ENCODE measurements around the gene USP2.

USP2 gene

DNA sequence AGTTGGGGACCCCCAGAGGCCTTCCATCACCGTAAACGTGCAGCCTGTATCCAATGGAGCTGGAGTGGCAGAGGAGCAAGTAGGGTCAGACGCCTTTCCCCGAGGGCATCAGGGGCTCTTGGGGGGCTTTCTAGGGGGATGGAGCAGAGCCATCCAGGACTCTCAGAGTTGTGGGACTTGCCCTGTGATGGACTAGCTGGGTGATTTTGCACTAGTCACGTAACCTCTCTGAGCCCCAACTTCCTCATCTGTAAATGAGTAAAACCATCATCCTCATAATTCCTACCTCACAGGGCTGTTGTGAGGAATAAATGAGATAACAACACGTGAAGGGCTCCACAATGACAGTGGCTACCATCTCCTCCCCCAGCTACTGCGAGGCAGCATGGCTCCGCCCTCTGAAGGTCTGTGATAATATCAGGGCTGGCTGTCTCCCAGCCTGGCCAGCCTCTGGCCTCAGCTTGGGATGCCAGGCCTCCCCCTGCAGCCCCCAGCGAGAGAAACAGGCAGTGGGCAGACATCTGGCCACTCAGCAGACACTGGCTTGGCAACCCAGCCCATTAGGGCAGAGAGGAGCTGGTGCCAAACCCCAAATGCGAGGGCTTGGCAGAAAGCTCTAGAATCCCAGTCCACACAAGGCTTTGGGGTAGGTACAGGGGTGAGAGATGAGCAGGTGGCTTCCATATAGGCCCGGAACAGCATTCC lies 6.7 kb downstream of the USP2 start:
- Histone ChIP-seq H3K9me3 (ENCODE audit: control insufficient read depth, low read depth, low read length) (no peaks in the 10 kb centered on the region), H3K36me3 (ENCODE audit: control insufficient read depth, low read depth, low read length) (no peaks in the 10 kb centered on the region), H3K4me3 (ENCODE audit: low read length) (no peak overlapping the region), H3K27ac (ENCODE audit: low read length) (no peak overlapping the region), H3K4me1 (ENCODE audit: control insufficient read depth, low read depth, low read length) (peaks cover 44% of the 10 kb centered on the region), H3K27me3 (ENCODE audit: control insufficient read depth, insufficient read depth, low read length) (no peaks in the 10 kb centered on the region), H3K9ac (ENCODE audit: low read length) (no peak overlapping the region)

DNA sequence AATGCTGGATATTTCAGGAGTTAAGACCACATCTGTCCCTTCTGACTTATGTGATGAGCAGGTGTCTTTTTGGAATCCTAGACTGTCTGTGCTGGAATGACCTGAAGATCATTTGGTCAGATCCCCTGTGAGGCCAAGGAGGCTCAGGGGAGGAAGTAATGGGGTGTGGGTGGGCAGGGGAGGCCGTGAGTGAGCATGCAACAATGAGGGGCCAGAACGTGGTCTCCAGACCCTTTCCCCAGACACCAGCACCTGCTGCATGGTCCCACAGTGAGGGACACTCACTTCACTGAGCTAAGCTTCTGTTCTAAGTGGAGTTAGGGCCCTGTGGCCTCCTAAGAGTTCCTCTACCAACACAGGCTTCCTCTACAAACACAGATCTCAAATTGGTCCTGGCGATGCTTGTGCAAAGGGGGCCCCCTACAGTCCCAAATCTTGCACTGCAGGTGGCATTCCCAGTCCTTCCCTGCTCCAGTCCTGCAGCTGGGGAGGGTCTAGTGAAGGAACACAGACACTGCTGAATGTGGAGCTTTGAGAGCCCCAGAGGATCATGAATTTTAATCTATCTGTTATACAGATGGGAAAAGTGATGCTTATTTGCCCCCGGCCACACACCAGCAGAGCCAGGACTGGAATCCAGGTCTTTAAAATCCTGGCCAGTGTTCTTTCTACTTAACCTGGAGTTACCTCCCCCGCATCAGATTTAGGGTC lies 7.4 kb downstream of the USP2 start:
- Histone ChIP-seq H3K4me3 (ENCODE audit: low read length) (no peak overlapping the region), H3K36me3 (ENCODE audit: control insufficient read depth, low read depth, low read length) (no peaks in the 10 kb centered on the region), H3K9ac (ENCODE audit: low read length) (no peak overlapping the region), H3K9me3 (ENCODE audit: control insufficient read depth, low read depth, low read length) (no peaks in the 10 kb centered on the region), H3K27me3 (ENCODE audit: control insufficient read depth, insufficient read depth, low read length) (no peaks in the 10 kb centered on the region), H3K27ac (ENCODE audit: low read length) (no peak overlapping the region), H3K4me1 (ENCODE audit: control insufficient read depth, low read depth, low read length) (peaks cover 40% of the 10 kb centered on the region)

DNA sequence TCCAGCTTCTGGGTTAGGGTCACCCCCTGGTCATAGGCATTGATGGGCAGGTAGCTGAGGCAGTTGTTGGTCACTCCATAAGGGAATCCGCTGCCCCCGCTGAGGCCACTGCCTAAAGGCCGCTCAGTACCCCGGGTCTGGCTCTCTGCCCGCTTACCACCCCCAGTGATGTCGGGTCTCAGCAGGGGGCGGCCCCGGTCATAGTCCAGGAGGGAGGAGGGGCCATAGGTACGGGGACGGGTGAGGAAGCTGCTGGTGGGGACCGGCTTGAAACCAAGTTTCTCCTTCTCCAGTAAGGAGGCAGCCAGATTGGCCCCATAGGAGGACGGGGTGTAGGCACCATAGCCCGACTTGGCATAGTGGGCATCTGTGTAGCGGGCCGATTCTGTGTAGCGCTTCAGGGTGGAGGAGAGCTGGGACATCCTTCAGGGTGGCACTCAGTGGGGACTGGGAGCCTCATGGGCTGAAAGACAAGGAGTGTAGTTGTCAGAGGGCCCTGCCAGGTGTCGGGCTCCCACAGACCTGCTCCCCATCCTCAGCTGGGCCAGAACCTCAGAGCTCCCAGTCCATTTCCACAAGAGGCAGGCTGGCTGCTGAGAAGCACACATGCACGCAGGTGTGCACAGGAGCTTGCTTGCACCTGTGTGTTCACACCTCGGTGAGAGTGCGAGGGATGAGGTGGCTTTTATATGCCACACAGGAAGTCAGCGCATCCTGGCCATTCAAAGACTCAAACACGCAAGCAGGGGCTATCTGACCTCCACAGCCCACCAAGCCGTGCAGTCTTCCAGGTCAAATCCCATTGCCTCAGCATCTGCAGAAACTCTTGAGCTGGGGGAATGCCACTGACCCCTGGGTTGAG lies 8.2 kb downstream of the USP2 start:
- Histone ChIP-seq H3K27me3 (ENCODE audit: control insufficient read depth, insufficient read depth, low read length) (no peaks in the 10 kb centered on the region), H3K4me3 (ENCODE audit: low read length) (no peak overlapping the region), H3K4me1 (ENCODE audit: control insufficient read depth, low read depth, low read length) (peaks cover 35% of the 10 kb centered on the region), H3K9me3 (ENCODE audit: control insufficient read depth, low read depth, low read length) (no peaks in the 10 kb centered on the region), H3K36me3 (ENCODE audit: control insufficient read depth, low read depth, low read length) (no peaks in the 10 kb centered on the region), H3K27ac (ENCODE audit: low read length) (no peak overlapping the region), H3K9ac (ENCODE audit: low read length) (no peak overlapping the region)

DNA sequence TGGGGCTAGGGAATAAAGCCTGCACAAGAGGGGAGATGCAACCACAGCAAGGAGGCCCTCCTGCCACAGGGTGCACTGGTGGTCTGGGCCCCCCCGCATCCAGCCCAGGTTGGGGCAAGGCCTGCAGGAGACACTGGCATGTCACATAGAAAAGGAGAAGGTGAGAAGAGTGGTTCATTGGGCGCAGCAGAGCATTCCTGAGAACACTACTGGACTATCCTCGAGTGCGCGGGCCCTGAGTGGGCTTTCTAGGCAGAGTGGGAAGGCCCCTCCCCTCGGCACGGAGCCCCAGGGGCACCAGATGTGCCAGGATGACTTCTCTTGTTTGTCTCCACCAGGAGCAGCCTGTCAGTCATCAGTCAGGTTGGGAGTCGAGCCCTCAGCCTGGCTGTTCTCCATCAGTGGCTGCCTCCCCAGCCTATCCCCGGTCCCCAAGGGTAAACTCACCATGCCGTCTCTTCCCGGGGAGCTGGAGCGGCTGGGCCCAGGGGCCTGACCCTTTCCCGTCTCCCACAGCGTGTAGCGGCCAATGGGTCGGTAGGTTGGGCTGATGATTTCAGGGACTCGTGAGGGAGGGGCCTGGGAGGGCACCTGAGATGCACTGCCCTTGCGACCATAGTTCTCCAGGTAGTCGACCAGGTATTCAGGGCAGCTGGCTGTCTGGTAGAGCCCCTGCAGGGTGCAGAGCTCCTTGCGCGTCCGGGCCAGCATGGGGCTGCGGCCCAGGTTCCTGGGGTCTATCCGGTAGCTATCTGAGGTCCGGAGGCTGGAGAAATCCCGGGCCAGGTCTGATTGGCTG lies 9.0 kb downstream of the USP2 start:
- Histone ChIP-seq H3K9me3 (ENCODE audit: control insufficient read depth, low read depth, low read length) (no peaks in the 10 kb centered on the region), H3K9ac (ENCODE audit: low read length) (no peak overlapping the region), H3K4me3 (ENCODE audit: low read length) (no peak overlapping the region), H3K27me3 (ENCODE audit: control insufficient read depth, insufficient read depth, low read length) (no peaks in the 10 kb centered on the region), H3K4me1 (ENCODE audit: control insufficient read depth, low read depth, low read length) (peaks cover 35% of the 10 kb centered on the region), H3K36me3 (ENCODE audit: control insufficient read depth, low read depth, low read length) (no peaks in the 10 kb centered on the region), H3K27ac (ENCODE audit: low read length) (no peak overlapping the region)

DNA sequence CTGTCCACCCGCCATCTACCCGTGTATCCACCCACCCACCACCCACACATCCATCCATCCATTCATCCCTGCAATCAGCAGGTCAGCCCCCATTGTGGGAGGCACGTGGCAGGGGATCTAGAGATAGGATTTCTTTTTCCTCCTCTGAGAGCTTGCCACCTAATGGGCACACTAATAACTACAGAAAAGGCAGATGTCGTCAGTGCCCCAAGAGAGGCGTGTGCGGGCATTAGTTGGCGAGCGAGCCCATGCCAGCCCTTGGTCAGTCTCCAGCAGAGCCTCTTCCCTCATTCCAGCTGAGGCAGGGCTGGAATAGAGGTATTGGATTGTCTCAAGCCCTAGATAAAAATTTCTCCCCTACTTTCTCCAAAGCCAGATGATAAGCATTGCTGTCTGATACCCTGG lies 9.7 kb downstream of the USP2 start:
- Histone ChIP-seq H3K4me1 (ENCODE audit: control insufficient read depth, low read depth, low read length) (peaks cover 32% of the 10 kb centered on the region), H3K9ac (ENCODE audit: low read length) (no peak overlapping the region), H3K27me3 (ENCODE audit: control insufficient read depth, insufficient read depth, low read length) (no peaks in the 10 kb centered on the region), H3K9me3 (ENCODE audit: control insufficient read depth, low read depth, low read length) (no peaks in the 10 kb centered on the region), H3K4me3 (ENCODE audit: low read length) (no peak overlapping the region), H3K36me3 (ENCODE audit: control insufficient read depth, low read depth, low read length) (no peaks in the 10 kb centered on the region), H3K27ac (ENCODE audit: low read length) (no peak overlapping the region)

DNA sequence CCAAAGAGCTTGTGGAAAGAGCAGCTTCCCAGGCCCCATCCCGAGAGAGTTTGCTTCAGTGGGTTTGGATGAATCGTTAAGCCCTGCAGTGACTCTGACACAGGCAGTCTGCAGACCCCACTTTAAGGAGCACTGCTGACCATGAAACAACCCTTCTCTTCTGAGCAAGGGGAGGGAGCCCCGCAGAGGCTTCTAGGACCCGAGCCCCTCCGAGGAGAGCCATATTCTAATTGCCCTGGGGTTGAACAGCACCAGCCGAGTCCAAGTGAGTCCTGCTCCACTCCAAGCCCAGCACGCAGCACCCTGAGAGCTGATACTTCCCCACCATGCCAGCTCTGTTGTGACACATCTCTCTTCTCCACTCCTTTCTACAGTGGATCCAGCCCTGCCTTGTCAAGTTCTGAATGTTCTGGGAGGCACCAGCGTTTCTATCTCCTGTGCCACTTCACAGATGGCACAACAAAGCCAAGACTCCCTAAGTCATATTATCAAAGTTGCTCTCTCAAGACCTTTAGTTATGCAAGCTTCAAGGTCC lies 10.4 kb downstream of the USP2 start:
- no peaks in the 10 kb centered on the region for H3K36me3 ChIP-seq (ENCODE audit: control insufficient read depth, low read depth, low read length)
- H3K4me3 ChIP-seq (ENCODE audit: low read length): no peak overlapping the region
- peaks cover 28% of the 10 kb centered on the region for H3K4me1 ChIP-seq (ENCODE audit: control insufficient read depth, low read depth, low read length)
- H3K9ac ChIP-seq (ENCODE audit: low read length): no peak overlapping the region
- no peaks in the 10 kb centered on the region for H3K27me3 ChIP-seq (ENCODE audit: control insufficient read depth, insufficient read depth, low read length)
- no peaks in the 10 kb centered on the region for H3K9me3 ChIP-seq (ENCODE audit: control insufficient read depth, low read depth, low read length)
- H3K27ac ChIP-seq (ENCODE audit: low read length): no peak overlapping the region

DNA sequence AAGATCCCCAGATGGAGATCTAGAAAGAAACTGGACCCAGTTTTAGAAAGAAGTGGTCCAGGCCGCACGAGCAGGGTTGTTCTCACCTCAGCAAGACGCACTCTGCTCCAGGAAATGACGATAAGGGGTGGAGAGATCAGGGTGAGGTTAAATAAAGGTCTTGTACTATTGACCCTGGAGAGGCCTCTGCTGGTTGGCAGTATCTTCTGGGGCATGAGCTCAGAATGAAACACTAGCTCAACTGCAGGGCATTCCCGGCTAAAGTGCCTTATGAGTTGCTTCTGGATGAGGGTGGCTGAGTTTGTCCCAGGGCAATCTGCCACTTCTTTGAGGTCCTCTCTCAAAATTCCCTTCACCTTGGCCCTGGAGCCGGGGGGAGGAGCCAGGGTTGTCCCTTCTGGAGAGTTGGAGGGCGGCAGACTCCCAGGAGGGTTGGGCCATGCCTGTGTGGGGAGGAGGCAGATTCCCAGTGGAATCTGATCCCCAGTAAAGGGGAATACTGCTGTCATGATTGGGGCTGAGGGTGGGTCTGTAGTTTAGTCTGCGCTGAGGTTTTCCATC lies 10.9 kb downstream of the USP2 start:
- peaks cover 22% of the 10 kb centered on the region for H3K4me1 ChIP-seq (ENCODE audit: control insufficient read depth, low read depth, low read length)
- H3K9me3 ChIP-seq (ENCODE audit: control insufficient read depth, low read depth, low read length): no peaks in the 10 kb centered on the region
- no peak overlapping the region for H3K4me3 ChIP-seq (ENCODE audit: low read length)
- H3K36me3 ChIP-seq (ENCODE audit: control insufficient read depth, low read depth, low read length): no peaks in the 10 kb centered on the region
- H3K9ac ChIP-seq (ENCODE audit: low read length): no peak overlapping the region
- peaks cover 2% of the 10 kb centered on the region for H3K27me3 ChIP-seq (ENCODE audit: control insufficient read depth, insufficient read depth, low read length)
- no peak overlapping the region for H3K27ac ChIP-seq (ENCODE audit: low read length)

DNA sequence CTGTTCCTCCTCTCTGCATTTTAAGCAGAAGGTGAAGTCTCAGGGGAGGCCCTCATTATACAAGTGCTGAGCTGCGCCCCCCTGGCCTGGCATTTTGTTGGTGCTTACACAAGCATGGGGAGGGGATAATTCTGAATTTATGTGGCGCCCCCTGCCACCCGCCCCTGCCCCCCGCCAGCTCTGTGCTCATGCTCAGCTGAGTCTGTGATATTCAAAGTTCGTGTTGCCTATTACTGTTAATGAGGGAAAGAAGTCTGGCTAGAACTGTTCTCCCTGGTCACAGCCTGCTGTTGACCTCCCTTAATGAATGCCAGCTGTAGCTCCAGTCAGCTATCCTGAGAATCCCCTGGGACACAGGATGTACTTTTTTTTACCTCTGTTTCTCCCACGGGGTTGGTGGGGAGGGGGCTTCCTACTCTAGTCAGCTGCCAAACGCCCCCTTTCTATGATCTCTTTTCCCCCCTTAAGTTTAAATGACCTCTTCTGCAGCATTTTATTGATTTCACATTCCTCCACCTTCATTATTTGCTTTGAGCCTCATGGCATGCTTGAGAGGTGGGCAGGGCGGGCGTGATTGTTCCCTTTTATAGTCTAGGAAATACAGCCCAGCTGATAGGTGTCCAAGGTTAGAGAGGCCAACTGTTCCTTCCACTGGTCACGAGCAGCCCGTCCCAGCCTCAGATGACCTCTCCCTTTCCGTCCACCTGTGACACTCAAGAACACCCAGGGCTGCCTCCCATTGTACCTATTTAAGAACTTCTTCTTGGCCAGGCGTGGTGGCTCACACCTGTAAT lies 12.2 kb downstream of the USP2 start:
- no peak overlapping the region for H3K27ac ChIP-seq (ENCODE audit: low read length)
- H3K9ac ChIP-seq (ENCODE audit: low read length): no peak overlapping the region
- H3K4me1 ChIP-seq (ENCODE audit: control insufficient read depth, low read depth, low read length): peaks cover 14% of the 10 kb centered on the region
- no peak overlapping the region for H3K4me3 ChIP-seq (ENCODE audit: low read length)
- H3K27me3 ChIP-seq (ENCODE audit: control insufficient read depth, insufficient read depth, low read length): peaks cover 14% of the 10 kb centered on the region
- H3K36me3 ChIP-seq (ENCODE audit: control insufficient read depth, low read depth, low read length): no peaks in the 10 kb centered on the region
- no peaks in the 10 kb centered on the region for H3K9me3 ChIP-seq (ENCODE audit: control insufficient read depth, low read depth, low read length)

DNA sequence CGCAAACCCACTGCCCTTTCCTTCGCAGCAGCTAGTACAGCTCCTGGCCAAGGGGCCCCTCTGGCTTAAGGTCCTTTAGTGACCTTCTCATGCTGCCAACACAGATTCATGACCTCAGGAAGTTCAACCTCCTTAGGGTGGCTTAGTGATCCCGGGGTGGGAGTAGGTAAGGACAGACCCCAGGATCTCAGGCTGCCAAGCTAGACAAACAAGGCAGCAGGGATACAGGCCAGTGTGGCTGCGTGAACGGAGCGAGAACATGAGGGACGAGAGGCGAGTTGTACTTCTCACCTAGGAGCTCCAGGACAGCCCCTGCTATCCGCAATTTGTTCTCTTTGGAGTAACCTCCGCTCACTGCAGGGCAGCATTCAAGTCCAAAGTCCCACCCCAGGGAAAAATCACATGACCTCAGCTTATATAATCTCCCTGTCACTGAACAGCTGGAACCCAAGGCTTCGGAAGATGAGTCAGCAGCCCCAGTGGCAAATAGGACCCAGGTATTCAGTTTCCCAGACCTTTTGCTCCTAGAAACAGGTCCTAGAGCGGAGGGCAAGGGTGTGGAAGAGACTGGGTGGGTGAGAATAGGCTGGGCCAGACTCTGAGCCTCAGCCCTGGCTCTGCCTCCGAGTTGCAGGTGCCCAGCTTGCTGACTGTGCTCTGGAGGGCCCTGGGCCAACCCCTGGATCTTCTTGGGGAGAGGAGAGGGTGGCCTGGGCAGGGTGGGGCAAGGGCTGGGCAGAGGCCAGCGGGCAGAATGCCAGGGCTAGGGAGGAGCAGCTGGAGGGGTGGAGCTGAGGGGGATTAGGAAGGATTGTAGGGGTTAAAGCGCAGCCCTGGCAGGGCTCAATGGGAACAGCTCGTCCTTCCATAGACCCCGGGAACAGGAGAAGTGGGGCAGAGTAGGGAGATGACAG lies 13.1 kb downstream of the USP2 start:
- Histone ChIP-seq H3K9ac (ENCODE audit: low read length) (no peak overlapping the region), H3K4me1 (ENCODE audit: control insufficient read depth, low read depth, low read length) (peaks cover 13% of the 10 kb centered on the region), H3K4me3 (ENCODE audit: low read length) (no peak overlapping the region), H3K9me3 (ENCODE audit: control insufficient read depth, low read depth, low read length) (no peaks in the 10 kb centered on the region), H3K27me3 (ENCODE audit: control insufficient read depth, insufficient read depth, low read length) (peaks cover 23% of the 10 kb centered on the region), H3K27ac (ENCODE audit: low read length) (no peak overlapping the region), H3K36me3 (ENCODE audit: control insufficient read depth, low read depth, low read length) (no peaks in the 10 kb centered on the region)

All from iPS-18a (cell line).